ENCODE measurements around the gene C2orf81.

Gene C2orf81

GRCh38 chr2:74364533-74365505, 56.6 kb downstream of the C2orf81 start:
- H2AFZ ChIP-seq (ENCODE audit: low read depth, low read length), result no peak overlapping the region
- no peak overlapping the region for H3K4me3 ChIP-seq (ENCODE audit: low read length)
- peaks cover 97% of the 10 kb centered on the region for H3K36me3 ChIP-seq (ENCODE audit: insufficient read depth, low read length)
- no peaks in the 10 kb centered on the region for H3K4me1 ChIP-seq (ENCODE audit: insufficient read depth, low read length)
- no peaks in the 10 kb centered on the region for H3K27me3 ChIP-seq (ENCODE audit: insufficient read depth, low read length)
- H3K9me3 ChIP-seq (ENCODE audit: low read length), result no peaks in the 10 kb centered on the region
